HuH-7.5 (cell line): ENCODE measurements around the gene OGFOD2.
"Not testable (repeated sequence)": the region's sequence is repeated elsewhere in the genome, so short reads cannot be mapped to it uniquely, and the experiment has no call there.

Experiments
- DNase-seq: peaks from one replicate; pipeline ENCODE4 v3.0.0; 2011; ENCODE audit warnings: low spot score

OGFOD2 gene

DNA sequence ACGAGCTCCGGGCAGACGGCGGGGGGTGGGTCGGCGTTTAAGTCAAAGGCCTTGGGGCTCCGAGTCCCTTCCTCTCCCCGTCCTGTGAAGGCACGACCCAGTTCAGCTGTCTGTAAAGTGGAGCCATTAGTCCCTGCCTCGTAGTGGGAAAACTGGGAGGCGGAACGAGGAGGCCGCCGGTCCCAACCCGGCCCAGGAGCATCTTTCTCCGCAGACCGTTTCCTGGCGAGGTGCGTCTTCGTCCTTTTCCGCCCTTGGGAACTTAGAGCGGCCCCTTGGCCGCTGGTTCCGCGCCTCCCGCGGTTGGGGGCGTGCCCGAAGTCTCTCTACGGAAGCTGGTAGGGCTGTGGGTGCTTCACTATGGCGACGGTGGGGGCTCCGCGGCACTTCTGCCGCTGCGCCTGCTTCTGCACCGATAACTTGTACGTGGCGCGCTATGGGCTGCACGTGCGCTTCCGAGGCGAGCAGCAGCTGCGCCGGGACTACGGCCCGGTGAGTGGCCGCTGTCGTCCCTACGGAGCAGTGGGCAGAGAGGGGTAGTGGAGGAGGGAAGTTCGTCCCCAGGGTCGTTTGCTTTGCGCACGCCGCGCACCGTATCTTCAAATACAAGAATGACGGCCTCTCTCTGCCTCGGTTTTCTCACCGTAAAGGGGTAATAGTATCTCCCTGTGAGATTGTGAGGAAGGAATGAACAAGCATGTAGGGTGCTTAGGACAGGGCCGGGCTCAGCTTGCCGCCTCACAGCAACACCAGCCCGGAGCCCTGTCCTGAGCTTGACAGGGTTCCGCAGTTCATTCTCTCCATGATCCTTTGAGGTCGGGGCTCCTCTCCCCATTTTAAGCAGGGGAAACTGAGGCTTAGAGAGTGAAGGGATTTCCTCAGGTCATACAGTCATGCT lies at the start of gene OGFOD2:
Gene OGFOD2 (plus strand): TSS at position 353 of the 898 bp plus-strand sequence. CDS start 8 bp downstream, at position 361.
- peak; percentile 88 for DNase-seq

DNA sequence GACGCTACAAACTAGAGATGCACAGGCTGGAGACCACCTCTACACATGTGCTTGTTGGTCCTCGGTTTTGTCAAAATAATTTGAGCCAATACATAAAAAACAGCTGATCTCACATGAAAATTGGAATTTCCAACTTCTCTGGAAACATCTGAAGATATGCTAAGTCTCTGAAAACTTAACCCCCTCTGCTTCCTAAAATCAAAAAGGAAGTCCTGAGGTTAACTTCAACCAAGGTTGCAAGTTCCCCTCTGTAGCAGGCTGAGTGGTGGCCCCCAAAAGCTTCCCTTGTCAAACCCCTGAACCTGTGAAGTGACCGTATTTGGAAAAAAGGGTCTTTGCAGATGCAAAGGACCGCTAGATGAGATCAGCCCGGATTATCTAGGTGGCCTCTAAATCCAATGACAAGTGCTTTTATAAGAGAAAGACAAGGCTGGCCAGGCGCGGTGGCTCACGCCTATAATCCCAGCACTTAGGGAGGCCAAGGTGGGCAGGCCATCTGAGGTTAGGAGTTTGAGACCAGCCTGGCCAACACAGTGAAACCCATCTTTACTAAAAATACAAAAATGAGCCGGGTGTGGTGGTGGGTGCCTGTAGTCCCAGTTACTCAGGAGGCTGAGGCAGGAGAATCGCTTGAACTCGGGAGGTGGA lies 47.2 kb upstream of the OGFOD2 start:
- no peak for DNase-seq

DNA sequence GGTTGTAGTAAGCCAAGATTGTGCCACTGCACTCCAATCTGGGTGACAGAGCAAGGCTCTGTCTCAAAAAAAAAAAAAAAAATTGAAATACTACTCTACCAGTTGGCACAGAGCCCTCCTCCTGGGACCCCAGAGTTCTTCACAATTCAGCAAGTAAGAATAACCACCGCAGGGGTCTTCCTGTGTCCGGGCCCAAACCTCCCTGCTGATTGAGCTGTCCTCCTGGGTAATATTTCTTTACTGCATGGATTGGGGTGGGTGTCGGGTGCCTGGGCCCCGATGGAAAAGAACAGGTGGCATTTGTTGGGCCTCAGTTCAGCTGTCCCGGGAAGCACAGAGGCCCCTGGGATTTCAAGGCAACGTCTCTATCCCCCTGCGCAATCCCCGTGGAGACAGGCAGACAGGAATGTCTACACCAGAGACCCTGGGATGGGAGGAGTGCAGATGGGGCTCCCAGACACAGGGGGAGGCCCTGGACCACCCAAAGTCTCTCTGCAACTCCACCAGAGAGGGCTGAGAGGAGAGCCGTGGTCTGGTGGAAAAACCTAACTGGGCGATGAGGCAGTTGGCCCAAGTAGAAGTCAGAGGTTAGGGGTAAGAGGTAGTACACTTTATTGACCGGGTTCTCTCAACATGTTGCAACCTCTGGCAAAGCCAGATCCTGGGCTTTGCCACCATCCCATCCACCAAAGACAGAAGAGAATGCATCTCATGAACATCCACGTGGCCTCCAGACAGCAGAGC lies 46.5 kb upstream of the OGFOD2 start:
- no peak for DNase-seq

DNA sequence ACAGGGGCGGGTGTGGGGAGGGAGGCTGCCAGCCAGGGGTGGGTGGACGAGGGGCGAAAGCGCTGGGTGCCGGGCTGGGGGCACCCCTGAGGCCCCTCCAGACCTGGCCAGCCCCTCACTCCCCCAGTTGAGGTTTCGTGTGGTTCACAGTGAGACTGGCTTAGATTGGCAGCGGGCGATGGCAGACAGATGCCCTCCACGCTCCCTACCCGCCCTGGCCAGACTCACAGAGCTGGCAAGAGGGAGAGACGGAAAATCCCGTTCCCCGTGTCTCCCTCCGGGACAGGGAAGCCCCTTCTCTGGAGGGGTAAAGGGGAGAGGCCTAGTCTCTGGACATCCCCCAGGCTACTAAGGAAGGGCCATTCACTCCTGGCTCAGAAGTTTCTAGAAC lies 45.9 kb upstream of the OGFOD2 start:
- DNase-seq, result no peak

DNA sequence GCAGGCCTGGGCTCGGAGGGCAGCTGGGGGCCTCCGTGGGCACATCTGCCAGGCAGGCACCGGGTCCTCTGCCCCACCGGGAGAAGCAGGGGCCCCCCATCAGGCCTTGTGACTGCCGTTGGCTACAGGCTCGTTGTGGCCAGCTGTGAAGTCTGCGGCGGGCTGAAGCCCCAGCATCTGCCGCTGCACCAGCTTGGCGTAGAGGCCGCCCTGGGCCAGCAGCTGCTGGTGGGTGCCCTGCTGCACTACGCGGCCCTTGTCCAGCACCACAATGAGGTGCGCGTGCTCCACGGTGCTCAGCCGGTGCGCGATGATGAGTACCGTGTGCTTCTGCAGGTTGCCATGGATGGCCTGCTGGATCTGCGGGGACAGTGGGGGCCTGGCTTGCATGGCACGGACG lies 45.2 kb upstream of the OGFOD2 start:
- DNase-seq, result no peak

DNA sequence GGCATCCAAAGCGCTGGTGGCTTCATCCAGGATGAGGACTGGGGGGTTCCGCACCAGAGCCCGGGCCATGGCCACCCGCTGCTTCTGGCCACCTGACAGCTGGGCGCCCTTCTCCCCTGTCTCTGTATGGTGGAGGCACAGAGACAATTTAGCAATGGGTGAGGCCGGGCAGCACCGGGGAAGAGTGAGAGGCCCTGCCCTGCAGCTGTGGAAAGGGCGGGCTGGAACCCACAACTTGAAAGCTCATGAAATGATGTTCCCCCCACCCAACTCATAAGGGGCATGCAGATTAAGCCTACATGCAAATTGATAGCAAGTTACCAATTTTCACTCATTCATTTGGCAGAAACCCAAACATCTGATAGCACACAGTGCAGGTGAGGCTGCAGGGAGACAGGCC lies 42.8 kb upstream of the OGFOD2 start:
- no peak for DNase-seq

DNA sequence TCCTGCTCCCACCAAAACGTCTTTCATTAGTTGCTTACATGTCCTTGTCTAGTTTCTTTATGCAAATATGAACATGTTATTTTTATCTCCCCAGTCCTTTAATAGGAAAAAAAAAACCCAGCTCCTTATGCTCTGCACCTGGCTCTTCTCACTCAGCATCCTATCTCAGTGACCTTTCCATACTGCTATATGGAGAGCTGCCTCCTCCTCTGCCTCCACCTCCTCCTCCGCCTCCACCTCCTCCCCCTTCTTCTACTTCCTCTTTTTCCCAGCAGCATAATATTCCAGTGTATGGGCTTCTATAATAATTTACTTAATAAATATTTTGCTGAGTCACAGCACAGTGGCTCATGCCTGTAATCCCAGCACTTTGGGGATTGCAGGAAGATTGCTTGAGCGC lies 40.3 kb upstream of the OGFOD2 start:
- DNase-seq, result no peak

DNA sequence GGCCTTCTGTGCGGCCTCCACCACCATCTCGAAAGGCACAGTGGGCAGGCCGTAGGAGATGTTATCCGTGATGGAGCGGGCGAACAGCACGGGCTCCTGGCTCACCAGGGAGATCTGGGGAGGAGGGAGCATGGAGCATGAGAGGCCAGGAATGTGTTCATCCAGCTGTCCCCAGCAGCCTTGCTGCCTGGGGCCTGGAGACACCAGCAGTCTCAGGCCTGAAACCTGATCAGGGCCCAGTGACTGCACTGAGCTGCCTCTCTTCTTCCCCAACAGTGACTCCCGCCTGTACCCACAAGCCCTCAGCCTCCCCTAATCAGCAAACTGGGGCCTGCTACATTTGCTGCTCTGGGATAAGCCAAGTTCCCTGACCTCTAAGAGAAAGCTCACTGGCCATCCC lies 39.7 kb upstream of the OGFOD2 start:
- no peak for DNase-seq

DNA sequence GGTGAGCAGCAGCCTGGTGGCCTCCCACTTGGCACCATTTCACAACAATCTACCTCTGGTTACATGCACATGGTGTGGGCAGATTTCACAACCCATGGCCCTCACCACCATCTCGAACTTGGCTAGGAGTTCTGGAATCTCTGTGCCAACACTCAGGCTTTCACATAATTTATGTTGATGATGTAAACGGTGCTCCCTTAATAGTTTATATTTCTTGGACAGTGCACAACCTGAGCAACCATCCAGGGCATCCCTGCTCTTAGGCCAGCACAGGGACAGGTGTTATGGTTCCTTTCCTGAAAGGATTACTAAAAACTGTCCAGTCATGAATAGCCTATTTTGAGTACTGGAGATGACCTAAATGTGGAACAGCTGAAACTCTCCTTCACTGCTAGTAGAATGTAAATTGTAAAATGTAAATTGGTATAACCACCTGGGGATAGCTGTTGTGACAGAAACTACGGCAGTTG lies 37.4 kb upstream of the OGFOD2 start:
- no peak for DNase-seq

DNA sequence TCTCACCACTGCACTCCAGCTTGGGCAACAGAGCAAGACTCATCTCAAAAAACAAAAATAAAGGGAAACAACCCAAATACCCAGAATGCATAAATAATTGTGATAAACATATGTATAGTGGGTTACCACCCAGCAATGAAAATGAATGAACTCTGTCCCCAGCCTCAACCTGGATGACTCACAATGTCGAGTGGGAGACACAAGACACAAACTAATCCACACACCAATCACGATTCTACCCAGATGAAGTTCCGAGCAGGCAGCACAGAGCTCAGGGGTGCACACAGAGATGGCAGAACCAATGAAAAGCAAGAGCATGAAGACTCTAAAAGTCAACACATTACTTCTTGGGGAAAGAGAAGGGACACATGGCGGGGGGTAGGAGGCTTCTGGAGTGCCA lies 35.9 kb upstream of the OGFOD2 start:
- DNase-seq, result no peak

DNA sequence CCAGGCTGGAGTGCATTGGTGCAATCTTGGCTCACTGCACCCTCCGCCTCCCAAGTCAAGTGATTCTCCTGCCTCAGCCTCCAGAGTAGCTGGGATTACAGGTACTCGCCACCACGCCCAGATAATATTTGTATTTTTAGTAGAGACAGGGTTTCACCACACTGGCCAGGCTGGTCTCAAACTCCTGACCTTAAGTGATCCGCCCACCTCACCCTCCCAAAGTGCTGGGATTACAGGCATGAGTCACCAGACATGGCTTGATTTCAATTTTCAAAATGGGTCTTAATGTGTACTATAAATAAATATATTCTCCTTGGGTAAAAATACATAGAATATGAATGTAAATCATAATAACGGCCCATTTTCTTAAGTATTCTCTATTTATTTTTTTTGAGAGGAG lies 33.7 kb upstream of the OGFOD2 start:
- DNase-seq, result not testable (repeated sequence)

DNA sequence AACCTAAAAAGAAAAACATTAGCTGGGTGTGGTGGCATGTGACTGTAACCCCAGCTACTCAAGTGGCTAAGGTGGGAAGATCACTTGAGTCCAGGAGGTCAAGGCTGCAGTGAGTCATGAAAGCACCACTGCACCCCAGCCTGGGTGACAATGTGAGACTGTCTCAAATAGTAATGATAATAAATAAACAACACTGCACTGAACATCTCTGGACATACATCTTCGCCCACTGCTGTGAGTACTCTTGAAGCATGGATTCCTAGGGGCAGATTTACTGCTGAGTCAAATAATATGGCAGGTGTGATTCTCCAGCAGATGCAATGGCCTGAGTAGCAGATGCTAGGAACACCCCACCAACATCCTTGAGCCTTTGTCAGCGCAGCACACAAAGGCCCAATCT lies 32.4 kb upstream of the OGFOD2 start:
- no peak for DNase-seq

DNA sequence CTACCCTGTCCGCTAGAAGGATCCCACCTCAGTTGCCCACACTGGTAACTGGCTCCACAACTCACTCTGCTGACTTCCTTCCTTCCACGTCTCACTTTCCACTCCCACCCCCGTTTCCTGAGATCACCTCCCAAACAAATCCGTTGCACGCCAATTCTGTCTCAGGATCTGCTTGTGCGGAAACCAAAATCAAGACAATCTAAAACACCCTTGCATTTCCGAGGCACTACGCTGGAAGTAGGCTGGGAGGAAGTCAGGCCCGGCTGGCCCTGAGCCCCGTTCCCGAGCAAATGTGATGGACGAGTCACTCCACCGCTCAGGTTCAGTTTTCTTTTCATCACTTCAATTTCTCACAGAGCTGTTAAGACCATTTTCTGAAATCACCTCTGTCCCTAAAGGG lies 31.8 kb upstream of the OGFOD2 start:
- no peak for DNase-seq

DNA sequence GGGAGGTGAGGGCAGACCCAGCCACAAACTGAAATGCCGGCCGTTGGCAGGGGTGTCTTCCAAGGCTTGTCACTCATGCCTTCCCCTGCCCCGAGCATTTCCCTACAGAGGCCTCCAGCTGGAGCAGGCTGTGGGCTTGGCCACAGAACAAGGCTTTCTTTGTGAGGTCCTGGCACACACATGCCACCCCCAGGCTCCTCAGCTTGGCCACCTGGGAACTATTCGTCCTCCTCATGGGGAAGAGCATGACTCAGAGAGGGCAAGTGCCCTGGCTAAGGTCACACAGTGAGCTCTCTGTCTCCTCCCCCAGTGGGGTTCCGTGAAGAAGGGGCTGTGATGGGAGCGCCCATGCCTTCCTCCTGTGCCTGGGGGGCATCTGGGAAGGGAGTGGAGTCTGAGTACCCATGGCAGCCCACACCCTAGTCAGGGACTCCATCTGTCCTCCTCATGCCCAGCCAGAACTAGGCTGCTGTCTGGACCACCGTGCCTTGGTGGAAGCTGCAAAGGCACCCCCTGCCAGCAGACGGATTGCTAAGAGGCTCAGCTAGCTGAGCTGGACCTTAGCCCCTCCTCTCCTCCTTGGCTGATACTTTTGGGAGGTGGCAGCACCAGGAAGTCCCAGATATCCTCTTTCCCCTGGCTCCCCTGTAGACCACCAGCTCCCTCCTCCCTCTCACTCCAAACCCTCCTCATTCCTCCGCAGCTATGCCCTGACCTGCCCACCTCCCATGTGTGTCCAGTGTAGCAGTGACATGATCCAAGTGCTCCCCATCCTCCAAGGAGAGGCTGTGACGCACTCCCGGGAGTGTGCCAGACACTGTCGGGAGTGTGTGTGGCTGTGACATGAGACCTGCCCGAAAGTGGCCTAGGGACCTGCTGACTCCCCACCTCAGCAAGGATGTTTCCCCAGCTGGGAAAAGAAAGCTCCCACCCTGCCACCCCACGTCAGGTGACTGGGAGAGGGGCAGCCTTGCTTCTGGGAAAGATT lies 30.1 kb upstream of the OGFOD2 start:
- no peak for DNase-seq

DNA sequence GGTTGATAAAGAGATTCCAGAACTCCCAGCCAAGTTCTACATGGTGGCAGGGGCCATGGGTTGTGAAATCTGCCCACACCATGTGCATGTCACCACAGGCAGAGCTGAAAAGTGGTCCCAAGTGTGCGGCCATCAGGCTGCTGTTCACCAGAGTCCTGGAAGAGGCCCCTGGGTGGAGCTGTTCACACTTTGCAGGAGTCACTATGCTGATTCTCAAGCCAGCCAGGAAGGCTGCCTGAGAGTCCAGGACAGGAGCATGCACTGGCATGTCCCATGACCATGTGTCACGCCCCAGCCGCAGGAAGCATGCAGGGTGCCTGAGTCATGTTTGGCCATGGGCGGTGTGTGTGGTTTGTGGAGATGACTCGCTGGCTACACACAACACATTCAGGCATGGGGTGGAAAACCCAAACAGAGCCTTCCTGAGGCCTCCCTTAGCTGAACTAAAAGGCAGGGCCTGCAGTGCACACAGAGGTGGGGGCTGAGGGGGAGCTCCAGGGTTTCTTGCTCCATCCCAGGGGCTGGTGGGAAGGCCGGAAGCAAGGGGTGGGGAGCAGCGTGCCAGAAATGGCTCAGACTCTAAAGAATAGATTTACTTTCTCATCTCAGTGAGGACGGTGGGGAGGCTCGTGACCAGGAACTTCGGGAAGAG lies 28.2 kb upstream of the OGFOD2 start:
- peak; percentile 44 for DNase-seq

DNA sequence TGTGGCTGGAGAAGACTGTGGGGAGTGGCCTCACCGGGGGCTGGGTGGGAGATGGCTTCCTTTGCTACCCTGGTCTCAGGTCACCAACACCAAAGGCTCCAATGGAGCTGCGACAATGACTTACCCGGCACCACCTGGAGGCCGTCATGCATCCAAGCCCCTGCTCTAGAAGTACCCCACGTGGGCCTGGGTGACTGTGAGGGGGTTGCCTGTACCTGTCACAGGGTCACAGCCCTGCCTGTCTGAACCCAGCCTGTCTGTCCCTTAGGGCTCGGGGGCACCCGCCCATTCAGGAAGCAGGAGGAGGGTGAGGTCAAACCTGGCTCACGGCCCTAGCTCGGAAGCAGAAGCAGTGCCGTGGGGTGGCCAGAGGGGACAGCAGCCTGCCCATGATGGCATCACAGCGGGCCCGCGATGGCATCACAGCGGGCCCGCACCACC lies 27.7 kb upstream of the OGFOD2 start:
- no peak for DNase-seq

DNA sequence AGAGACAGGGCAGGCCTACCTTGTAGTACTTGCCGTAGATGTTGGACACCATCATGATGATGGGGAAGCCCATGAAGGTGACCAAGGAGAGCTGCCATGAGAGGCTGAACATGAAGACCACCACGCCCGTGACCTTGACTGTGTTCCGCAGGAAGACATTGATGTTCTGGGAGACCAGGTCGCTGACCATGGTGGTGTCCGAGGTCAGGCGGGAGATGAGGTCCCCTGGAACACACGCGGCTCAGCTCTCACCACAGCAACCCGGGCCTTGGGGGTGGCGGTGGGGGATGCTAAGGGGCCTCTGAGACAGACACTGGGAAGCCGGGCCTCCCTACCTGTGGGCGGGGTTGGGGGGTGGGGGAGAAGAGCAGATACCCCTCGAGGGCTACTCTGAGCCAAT lies 26.4 kb upstream of the OGFOD2 start:
- DNase-seq, result no peak

DNA sequence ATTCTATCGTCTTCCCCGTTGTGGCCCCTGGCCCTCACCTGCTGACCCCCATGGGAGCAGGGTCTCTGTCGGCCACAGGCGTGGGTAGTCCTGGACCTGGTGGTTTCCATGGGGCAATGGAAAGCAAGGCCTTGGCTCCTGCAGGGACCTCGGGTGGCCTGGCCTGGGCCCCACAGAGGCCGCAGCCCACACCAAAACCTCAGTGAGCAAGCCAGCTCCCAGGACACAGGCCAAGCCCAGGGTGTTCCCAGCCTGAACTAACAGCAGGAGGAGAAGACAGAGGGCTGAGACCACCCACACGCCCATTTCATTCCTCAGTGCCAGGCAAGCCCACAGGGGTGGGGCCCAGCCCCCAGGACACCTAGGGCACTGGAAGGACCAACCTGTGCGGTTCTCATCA lies 25.6 kb upstream of the OGFOD2 start:
- DNase-seq, result no peak

DNA sequence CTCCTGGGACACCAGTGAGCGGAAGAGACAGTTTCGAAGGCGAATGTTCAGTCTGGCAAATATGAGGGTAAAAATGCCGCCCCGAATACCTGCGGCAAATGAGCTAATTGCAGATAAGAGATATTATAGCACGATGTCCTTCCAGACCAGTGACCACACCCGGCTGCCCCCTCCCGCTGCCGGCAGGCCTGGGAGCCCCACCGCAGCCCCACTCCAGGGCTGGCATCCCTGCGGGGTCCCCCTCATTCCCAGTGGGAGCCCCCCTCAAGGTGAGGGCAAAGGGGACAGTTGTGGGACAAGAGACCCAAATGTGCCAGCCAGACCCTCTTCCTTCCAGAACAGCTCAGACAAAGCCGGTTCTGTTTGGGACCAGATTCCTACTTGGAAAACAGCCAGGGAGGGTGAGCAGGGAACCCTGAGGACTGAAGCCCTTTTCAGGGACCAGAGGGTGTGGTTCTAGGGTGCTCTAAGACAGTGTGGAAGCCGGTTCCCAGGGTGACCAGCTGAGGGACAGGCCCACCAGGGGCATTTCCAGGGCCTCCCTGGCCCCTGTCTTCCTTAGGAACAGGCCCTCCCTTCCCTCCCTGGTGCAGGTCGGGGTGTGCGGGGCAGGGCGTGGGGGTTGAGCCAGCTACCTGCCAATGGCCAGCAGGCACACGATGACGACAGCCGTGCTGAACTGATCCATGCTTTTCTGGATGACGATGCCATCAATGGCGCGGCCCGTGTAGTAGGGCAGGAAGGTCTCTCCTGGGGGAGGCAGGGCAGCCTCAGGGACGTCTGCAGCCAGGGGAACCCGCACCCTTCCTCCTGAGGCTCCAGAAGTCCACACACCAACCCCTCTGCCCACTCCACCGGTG lies 25.0 kb upstream of the OGFOD2 start:
- no peak for DNase-seq

DNA sequence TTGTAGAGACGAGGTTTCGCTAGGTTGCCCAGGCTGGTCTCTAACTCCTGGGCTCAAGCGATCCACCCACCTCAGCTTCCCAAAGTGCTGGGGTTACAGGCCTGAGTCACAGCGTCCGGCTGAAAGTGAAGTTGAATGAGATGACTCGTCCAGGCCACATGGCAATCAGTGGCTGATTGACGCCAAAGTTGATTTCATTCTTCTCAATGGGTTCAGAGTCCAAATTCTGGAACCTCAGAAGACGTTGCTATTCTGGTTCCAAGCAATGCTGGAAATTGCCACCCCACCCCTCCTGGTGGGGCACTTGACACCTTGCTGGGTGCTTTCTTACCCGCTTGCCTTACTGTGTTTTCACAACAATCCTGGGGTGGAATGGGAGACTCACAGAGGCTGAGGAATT lies 23.6 kb upstream of the OGFOD2 start:
- DNase-seq, result no peak
